Stimulated activated CD4-positive, alpha-beta T cell treated with anti-CD3 and anti-CD28 coated beads, Interleukin-2, amount 100 ng/mL, for 48 hours (primary cell): ENCODE data around the gene ZNF76.

Source experiments
- DNase-seq, 2 donors: peaks; one replicate each; pipeline ENCODE4 v3.0.0-alpha.2; 2020

Gene ZNF76

DNA sequence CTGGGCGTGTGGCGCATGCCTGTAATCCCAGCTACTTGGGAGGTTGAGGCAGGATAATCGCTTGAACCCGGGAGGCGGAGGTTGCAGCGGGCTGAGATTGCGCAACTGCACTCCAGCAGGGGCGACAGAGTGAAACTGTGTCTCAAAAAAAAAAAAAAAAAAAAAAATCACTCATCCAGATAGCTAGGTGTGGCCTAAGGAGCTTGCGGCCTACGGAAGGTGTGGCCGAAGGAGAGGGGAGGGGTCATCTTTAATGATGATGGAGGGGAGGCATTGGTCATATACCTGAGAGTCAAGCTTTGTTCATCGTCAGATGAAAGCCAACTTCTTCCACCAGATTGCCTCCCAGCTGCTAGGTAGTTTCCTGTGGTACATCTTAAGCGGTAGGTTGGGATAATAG is 82.0 kb downstream of the ZNF76 start:
- DNase-seq: no peak

GRCh38 chr6:35342258-35343091 is 82.9 kb downstream of the ZNF76 start, which contains the start of gene PPARD:
Gene PPARD, plus strand, starts transcription at chr6:35342558. Its CDS starts 68,530 bp downstream, at chr6:35411088.
- DNase-seq: peak; percentile 99

- DNase-seq: no peak
Observed at GRCh38 chr6:35343092-35343834, 83.7 kb downstream of the ZNF76 start.

DNA sequence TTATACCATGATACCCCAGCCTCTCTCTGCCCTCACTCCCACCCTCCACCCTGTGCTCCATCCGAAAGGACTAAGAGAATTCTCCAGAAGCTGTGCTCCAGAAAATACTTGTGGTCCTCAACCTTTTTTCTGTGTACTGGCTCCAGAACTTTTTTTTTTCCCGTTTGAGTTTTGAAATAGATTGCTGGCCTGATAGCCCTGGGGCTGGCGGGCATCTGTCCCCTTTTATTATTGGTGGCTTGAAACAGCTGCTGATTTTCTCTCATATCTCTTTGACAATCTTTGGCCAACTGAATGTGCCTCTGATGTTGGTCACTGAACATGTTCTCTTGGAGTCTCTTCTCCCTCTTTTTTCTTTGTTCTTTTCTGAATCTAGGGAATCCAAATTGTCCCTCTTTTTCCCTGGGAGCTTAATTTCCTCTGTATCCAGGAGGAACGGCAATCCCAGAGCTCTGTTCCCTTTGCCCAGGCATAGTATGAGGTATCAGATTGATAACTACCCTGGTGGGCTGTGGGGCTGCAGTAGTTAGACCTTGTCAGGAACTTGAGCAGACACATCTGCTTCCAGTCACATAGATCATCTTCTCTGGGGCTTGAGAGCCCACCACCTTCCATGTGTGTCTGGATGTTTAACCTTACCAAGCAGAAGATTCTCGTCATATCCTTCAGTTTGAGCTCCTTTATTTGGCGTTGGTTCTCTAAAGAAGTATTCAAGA is 84.5 kb downstream of the ZNF76 start:
- no peak for DNase-seq
